Measurements from ENCODE around the gene TWIST2. TPM values are rescaled to one million over a fixed set of nuclear protein-coding genes. Genes with fewer than 3 reads are reported as not detected.

The TWIST2 gene
- total RNA-seq, 2 experiments from 2014 or later = not detected

- intact Hi-C loops (cut with micrococcal nuclease) = no loop called here
- Mint-ChIP-seq H3K27ac (no peak overlapping the region), H3K36me3 (ENCODE audit: low read depth) (no peaks in the 10 kb centered on the region), H3K9me3 (no peaks in the 10 kb centered on the region), H3K4me1 (ENCODE audit: low read depth) (no peaks in the 10 kb centered on the region), H3K27me3 (no peaks in the 10 kb centered on the region), H3K4me3 (no peak overlapping the region)
- no peak for TF ChIP-seq CTCF (IDR thresholded peaks at IDR 0.05)
- ChIA-PET CTCF (no interaction called here), POLR2A (no interaction called here)
- ATAC-seq (no peak), DNase-seq (no peak)
These were observed 90.6 kb downstream of the TWIST2 start for GRCh38 chr2:238938401-238939055.

- no peaks in the 10 kb centered on the region for H3K36me3 Mint-ChIP-seq (ENCODE audit: low read depth)
- no peak overlapping the region for H3K4me3 Mint-ChIP-seq
- no peaks in the 10 kb centered on the region for H3K27me3 Mint-ChIP-seq
- ATAC-seq (no peak), DNase-seq (no peak)
- H3K4me1 Mint-ChIP-seq (ENCODE audit: low read depth) = no peaks in the 10 kb centered on the region
- no peak overlapping the region for H3K27ac Mint-ChIP-seq
- H3K9me3 Mint-ChIP-seq = no peaks in the 10 kb centered on the region
- intact Hi-C loops (cut with micrococcal nuclease) = no loop called here
- POLR2A ChIA-PET = no interaction called here
- CTCF ChIA-PET = no interaction called here
- no peak for TF ChIP-seq CTCF (IDR thresholded peaks at IDR 0.05)
These were observed 91.2 kb downstream of the TWIST2 start for GRCh38 chr2:238939074-238939473.

DNA sequence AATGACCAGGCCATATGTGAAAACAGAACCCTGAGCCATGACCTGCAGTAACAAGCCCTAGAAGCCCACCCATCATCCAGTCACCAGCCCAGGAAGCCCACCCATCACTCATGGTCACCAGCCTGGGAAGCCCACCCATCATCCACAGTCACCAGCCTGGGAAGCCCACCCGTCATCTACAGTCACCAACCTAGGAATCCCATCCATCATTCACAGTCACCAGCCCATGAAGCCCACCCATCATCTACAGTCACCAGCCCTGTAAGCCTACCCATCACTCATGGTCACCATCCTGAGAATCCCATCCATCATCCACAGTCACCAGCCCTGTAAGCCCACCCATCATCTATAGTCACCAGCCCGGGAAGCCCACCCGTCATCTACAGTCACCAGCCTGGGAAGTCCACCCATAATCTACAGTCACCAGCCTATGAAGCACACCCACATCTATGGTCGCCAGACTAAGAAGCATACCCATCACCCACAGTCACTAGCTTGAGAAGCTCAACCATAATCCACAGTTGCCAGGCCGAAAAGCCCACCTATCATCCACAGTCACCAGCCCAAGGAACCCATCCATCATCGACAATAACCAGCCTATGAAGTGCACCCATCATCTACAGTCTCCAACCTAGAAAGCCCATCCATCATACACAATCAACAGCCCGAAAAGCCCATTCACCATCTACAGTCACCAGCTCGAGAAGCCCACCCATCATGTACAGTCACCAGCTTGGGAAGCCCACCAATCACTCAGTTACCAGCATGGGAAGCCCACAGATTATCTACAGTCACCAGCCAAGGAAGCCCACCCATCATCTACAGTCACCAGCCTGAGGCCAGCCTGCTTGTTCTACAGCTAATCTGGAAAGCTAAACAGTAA, 91.9 kb downstream of the TWIST2 start:
- Mint-ChIP-seq H3K27me3 (no peaks in the 10 kb centered on the region), H3K9me3 (no peaks in the 10 kb centered on the region), H3K27ac (no peak overlapping the region), H3K4me3 (no peak overlapping the region), H3K36me3 (ENCODE audit: low read depth) (no peaks in the 10 kb centered on the region), H3K4me1 (ENCODE audit: low read depth) (no peaks in the 10 kb centered on the region)
- no peak for ATAC-seq
- ChIA-PET CTCF (no interaction called here), POLR2A (no interaction called here)
- intact Hi-C loops (cut with micrococcal nuclease) = no loop called here
- no peak for DNase-seq
- no peak for TF ChIP-seq CTCF (IDR thresholded peaks at IDR 0.05)

DNA sequence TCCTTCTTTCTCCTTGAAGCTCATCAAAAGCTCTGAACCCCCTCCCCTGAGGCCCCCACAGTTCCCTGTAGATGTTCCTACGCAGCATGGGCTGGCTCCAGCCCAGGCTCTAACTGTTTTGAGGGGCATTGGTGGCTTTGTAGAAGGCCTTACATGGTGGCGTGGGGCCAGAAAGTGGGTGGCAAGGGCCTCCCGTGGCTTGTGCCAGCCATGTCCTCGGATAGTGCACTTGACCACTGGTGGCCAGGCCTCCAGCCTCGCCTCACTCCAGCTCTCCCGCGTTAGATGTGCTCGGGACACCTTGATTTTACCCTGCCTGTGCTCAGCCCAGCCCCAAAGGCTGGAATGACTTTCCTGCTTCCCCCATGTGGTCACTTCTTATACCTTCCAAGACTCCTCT, 92.9 kb downstream of the TWIST2 start:
- ATAC-seq = no peak
- Mint-ChIP-seq H3K4me1 (ENCODE audit: low read depth) (no peaks in the 10 kb centered on the region), H3K27me3 (no peaks in the 10 kb centered on the region), H3K4me3 (no peak overlapping the region), H3K27ac (no peak overlapping the region), H3K36me3 (ENCODE audit: low read depth) (no peaks in the 10 kb centered on the region), H3K9me3 (no peaks in the 10 kb centered on the region)
- ChIA-PET POLR2A (no interaction called here), CTCF (no interaction called here)
- no peak for DNase-seq
- intact Hi-C loops (cut with micrococcal nuclease) = no loop called here
- no peak for TF ChIP-seq CTCF (IDR thresholded peaks at IDR 0.05)

DNA sequence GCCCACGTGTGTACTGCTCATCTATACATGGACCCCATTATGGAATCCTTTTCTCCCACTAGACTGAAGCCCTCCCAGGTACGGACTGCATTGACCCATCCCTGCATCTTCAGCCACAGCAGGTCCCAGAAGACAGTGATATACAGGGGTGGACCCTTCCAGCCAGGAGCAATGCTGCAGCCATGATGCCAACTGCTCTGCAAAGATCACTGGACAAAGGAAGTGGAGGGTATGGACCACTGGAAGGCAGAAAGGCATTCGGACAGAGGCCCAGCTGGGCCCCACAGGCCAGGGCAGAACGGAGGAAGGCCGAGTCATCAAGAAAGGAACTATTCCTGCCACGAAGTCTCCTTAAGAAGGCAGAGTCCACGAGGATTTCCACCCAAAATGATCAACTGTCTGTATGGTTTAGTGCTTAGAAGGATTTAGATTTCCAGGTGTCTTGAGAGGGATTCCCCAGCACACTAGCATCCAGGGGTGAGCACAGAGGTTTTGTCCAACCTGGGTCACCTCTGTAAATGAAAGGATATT, 93.4 kb downstream of the TWIST2 start:
- no peaks in the 10 kb centered on the region for H3K9me3 Mint-ChIP-seq
- ChIA-PET CTCF (no interaction called here), POLR2A (no interaction called here)
- intact Hi-C loops (cut with micrococcal nuclease) = no loop called here
- no peak overlapping the region for H3K27ac Mint-ChIP-seq
- no peak overlapping the region for H3K4me3 Mint-ChIP-seq
- no peaks in the 10 kb centered on the region for H3K27me3 Mint-ChIP-seq
- TF ChIP-seq CTCF (IDR thresholded peaks at IDR 0.05) = no peak
- no peak for DNase-seq
- H3K4me1 Mint-ChIP-seq (ENCODE audit: low read depth) = no peaks in the 10 kb centered on the region
- H3K36me3 Mint-ChIP-seq (ENCODE audit: low read depth) = no peaks in the 10 kb centered on the region
- ATAC-seq = no peak

Data from activated CD8-positive, alpha-beta T cell treated with anti-CD3 and anti-CD28 coated beads for 36 hours (primary cell).